ENCODE data around the gene EMD. TPM values are rescaled to one million over a fixed set of nuclear protein-coding genes. Genes with fewer than 3 reads are reported as not detected.

EMD gene
- polyA plus RNA-seq, 1 of the 3 experiments (the other 2 are of a cell fraction): 68.0 TPM

- TF ChIP-seq REST (IDR thresholded peaks at IDR 0.05; ENCODE audit: low read depth, low read length) (no peak), ELF1 (IDR thresholded peaks at IDR 0.05) (no peak), NRF1 (IDR thresholded peaks at IDR 0.05; ENCODE audit: low read depth, low read length) (no peak)
Observed at GRCh38 chrX:154356596-154356995, 22.5 kb upstream of the EMD start (continued).

- DNase-seq: no peak
- H3K4me2 ChIP-seq: no peak overlapping the region
- TF ChIP-seq YY1 (IDR thresholded peaks at IDR 0.05; ENCODE audit: low read depth) (no peak), FOSL2 (IDR thresholded peaks at IDR 0.05; ENCODE audit: borderline replicate concordance, low read depth) (no peak), MEF2A (IDR thresholded peaks at IDR 0.05; ENCODE audit: borderline replicate concordance, low read depth) (no peak), SMC3 (IDR thresholded peaks at IDR 0.05; ENCODE audit: low read depth, low read length) (no peak), RAD21 (IDR thresholded peaks at IDR 0.05; ENCODE audit: low read length) (no peak), EP300 (IDR thresholded peaks at IDR 0.05; ENCODE audit: borderline replicate concordance in 1 of 2, low read depth in 1 of 2, low read length in 1 of 2) (no peak), RCOR1 (IDR thresholded peaks at IDR 0.05; ENCODE audit: low read length) (no peak), USF1 (IDR thresholded peaks at IDR 0.05; ENCODE audit: borderline replicate concordance, low read depth) (no peak), FOXM1 (IDR thresholded peaks at IDR 0.05; ENCODE audit: low read depth) (no peak), TAF1 (IDR thresholded peaks at IDR 0.05; ENCODE audit: borderline replicate concordance, low read depth, low read length) (no peak), USF2 (IDR thresholded peaks at IDR 0.05; ENCODE audit: borderline replicate concordance, low read depth, low read length) (no peak), NFIC (IDR thresholded peaks at IDR 0.05; ENCODE audit: borderline replicate concordance) (no peak)
- H3K9me3 ChIP-seq: no peaks in the 10 kb centered on the region
- POLR2A ChIA-PET: interaction anchor here (1.9 kb wide), 1 partner anchor 13 kb away, joined by 4 read pairs; no protein-coding TSS in a partner anchor
- H3K4me1 ChIP-seq (ENCODE audit: control insufficient read depth in 1 of 2, insufficient read depth in 2 of 2, low read depth in 1 of 2, low read length in 1 of 2): no peaks in the 10 kb centered on the region
- no peak overlapping the region for H3K9ac ChIP-seq
- no peak overlapping the region for H2AFZ ChIP-seq (ENCODE audit: low read depth)
- no peaks in the 10 kb centered on the region for H3K27me3 ChIP-seq (ENCODE audit: insufficient read depth)
- no peak overlapping the region for H3K27ac ChIP-seq (ENCODE audit: low read depth in 2 of 2, low read length in 1 of 2)
- WGBS (ENCODE audit: low lambda C conversion rate): 74% methylated on average over 21 of the region's 27 CpGs
- no peak overlapping the region for H3K4me3 ChIP-seq (ENCODE audit: low read depth in 2 of 2, low read length in 1 of 2)
- CTCF ChIA-PET: no interaction called here
- no peaks in the 10 kb centered on the region for H3K9me2 ChIP-seq
- H3K36me3 ChIP-seq (replicated peaks in 1 of 2; ENCODE audit: control insufficient read depth in 1 of 2, insufficient read depth in 2 of 2, low read length in 1 of 2): peaks cover 3 to 76% of the 10 kb centered on the region in 2 experiments
- peaks cover 55% of the 10 kb centered on the region for H3K79me2 ChIP-seq (ENCODE audit: insufficient read depth)
- peaks cover 55% of the 10 kb centered on the region for H3F3A ChIP-seq (replicated peaks; ENCODE audit: insufficient read depth)
- peaks cover 98% of the 10 kb centered on the region for H4K20me1 ChIP-seq (ENCODE audit: insufficient read depth)
Observed at GRCh38 chrX:154357205-154357604, 21.9 kb upstream of the EMD start.
